Stomach (tissue), 9 donors: ENCODE results near the gene BID. TPM values are rescaled to one million over a fixed set of nuclear protein-coding genes. Genes with fewer than 3 reads are reported as not detected.

Source experiments
- DNase-seq, 2 donors: peaks; one replicate each; pipeline versions ENCODE4 v3.0.0 to v3.0.0-alpha.2; 2013 to 2019
- H3K27ac ChIP-seq, 5 donors: fragments of 200-600 bp in 4 of 5; sonication (generic) in 4 of 5; one replicate each; pipeline ENCODE4 v1.5.1; 2013 to 2019; ENCODE audit warnings: mild to moderate bottlenecking in 1 of 5, moderate library complexity in 1 of 5
- H3K27me3 ChIP-seq, 3 donors: fragments of 200-600 bp; sonication (generic); one replicate each; pipeline ENCODE4 v1.5.1; 2017 to 2019; ENCODE audit warnings: mixed run types in 1 of 3
- H3K36me3 ChIP-seq, 4 donors: fragments of 200-600 bp; sonication (generic); 1 replicate in 3 of 4; 2 replicates in 1 of 4; pipeline ENCODE4 v1.5.1; 2016 to 2019
- H3K4me1 ChIP-seq, 4 donors: fragments of 200-600 bp; sonication (generic); one replicate each; pipeline ENCODE4 v1.5.1; 2016 to 2019
- H3K4me3 ChIP-seq, 4 donors: fragments of 200-600 bp; sonication (generic) in 3 of 4; one replicate each; pipeline ENCODE4 v1.5.1; 2016 to 2019; ENCODE audit warnings: mild to moderate bottlenecking in 1 of 4
- H3K9me3 ChIP-seq, 4 donors: fragments of 200-600 bp; sonication (generic); one replicate each; pipeline ENCODE4 v1.5.1; 2016 to 2019
- CTCF ChIP-seq, 7 experiments: fragments of 450-650 bp in 4 of 7; fragments of 200-600 bp in 3 of 7; sonication (generic) in 3 of 7; IDR thresholded peaks; one replicate each; pipeline ENCODE4 v1.5.1; 2016 to 2019; ENCODE audit warnings: antibody characterized with exemption in 7 of 7, control low read depth in 2 of 7, mild to moderate bottlenecking in 1 of 7
- EP300 ChIP-seq: sonication (generic); formaldehyde crosslinking; IDR thresholded peaks from one replicate; pipeline ENCODE4 v1.6.1; 2017; ENCODE audit warnings: antibody characterized with exemption
- POLR2A ChIP-seq, 4 donors: fragments of 450-650 bp; IDR thresholded peaks; one replicate each; pipeline ENCODE4 v1.6.1; 2016; ENCODE audit warnings: antibody characterized with exemption in 4 of 4, control low read depth in 2 of 4, mild to moderate bottlenecking in 1 of 4, moderate library complexity in 1 of 4
- POLR2AphosphoS5 ChIP-seq, 3 donors: sonication (generic); formaldehyde crosslinking; IDR thresholded peaks; one replicate each; pipeline ENCODE4 v1.6.1; 2016; ENCODE audit warnings: antibody characterized with exemption in 3 of 3
- WGBS, 5 donors: extraction: QIAGEN DNeasy Blood & Tissue Kit in 3 of 5; methylation state at CpG; one replicate each; pipeline versions ENCODE4 v1.1.5 to v1.1.7; 2013 to 2018; 5-methylcytosine and 5-hydroxymethylcytosine counted together
- intact Hi-C: fragments of 100-400 bp; cut with DNase I; formaldehyde crosslinking; loops from one replicate; pipeline ENCODE4 v1.15.1; 2023; ENCODE audit warnings: low total_unique reads
- polyA plus RNA-seq, 3 donors: library from polyadenylated mRNA; stranded (reverse); fragments of 200-250 nt; gene quantifications; one replicate each; pipeline ENCODE4 v1.2.3, GENCODE V29; 2013
- total RNA-seq, 5 donors: library from RNA; depleted of rRNA; stranded (reverse); fragments of >200 nt; gene quantifications; one replicate each; pipeline versions ENCODE4 v1.1.0 to v1.2.3, GENCODE V29; 2014 to 2016
- donor health status: healthy with polysubstance abuse.
- donor health status: Bipolar disorder and iron deficiency.
- donor health status: healthy.

BID gene
- total and polyA plus RNA-seq, 8 donors: 1.2 to 50.9 (median 19.7) TPM

- Histone ChIP-seq H3K4me1 (peaks cover 18 to 39% (median 30%) of the 10 kb centered on the region in 4 donors), H3K27me3 (peaks cover 0 to 8% (median 0%) of the 10 kb centered on the region in 3 donors), H3K9me3 (no peaks in the 10 kb centered on the region), H3K27ac (no peak overlapping the region), H3K4me3 (no peak overlapping the region), H3K36me3 (peaks cover 4 to 26% (median 19%) of the 10 kb centered on the region in 4 donors)
- no peak for TF ChIP-seq EP300
- no peak for TF ChIP-seq POLR2AphosphoS5 (IDR thresholded peaks at IDR 0.05)
- no peak for TF ChIP-seq CTCF (IDR thresholded peaks at IDR 0.05)
- TF ChIP-seq POLR2A (IDR thresholded peaks at IDR 0.05): no peak
- intact Hi-C loops: no loop called here
- WGBS, 5 donors: 79 to 88% (median 84%) methylated on average over 11 of the region's 11 CpGs
- DNase-seq: no peak
Observed at GRCh38 chr22:17784776-17785175, 10.5 kb upstream of the BID start.

GRCh38 chr22:17783773-17784480 is 9.7 kb upstream of the BID start:
- no peak for DNase-seq
- TF ChIP-seq CTCF (IDR thresholded peaks at IDR 0.05): no peak
- no peak for TF ChIP-seq POLR2AphosphoS5 (IDR thresholded peaks at IDR 0.05)
- no peak for TF ChIP-seq POLR2A (IDR thresholded peaks at IDR 0.05)
- TF ChIP-seq EP300: no peak
- Histone ChIP-seq H3K27me3 (peaks cover 0 to 8% (median 0%) of the 10 kb centered on the region in 3 donors), H3K27ac (no peak overlapping the region), H3K4me3 (no peak overlapping the region), H3K9me3 (no peaks in the 10 kb centered on the region), H3K4me1 (peaks cover 18 to 41% (median 30%) of the 10 kb centered on the region in 4 donors), H3K36me3 (peaks cover 0 to 17% (median 11%) of the 10 kb centered on the region in 4 donors)
- intact Hi-C loops: no loop called here
- WGBS, 5 donors: 73 to 86% (median 79%) methylated on average over 16 to 18 of the region's 18 CpGs

- Histone ChIP-seq H3K27ac (no peak overlapping the region), H3K27me3 (peaks cover 0 to 8% (median 0%) of the 10 kb centered on the region in 3 donors), H3K9me3 (no peaks in the 10 kb centered on the region), H3K4me1 (peaks cover 18 to 45% (median 30%) of the 10 kb centered on the region in 4 donors), H3K4me3 (no peak overlapping the region), H3K36me3 (peaks cover 0 to 11% (median 5%) of the 10 kb centered on the region in 4 donors)
- 50 to 71% (median 62%) methylated on average over 9 of the region's 9 CpGs for WGBS, 5 donors
- no peak for DNase-seq
- intact Hi-C loops: no loop called here
- TF ChIP-seq CTCF (IDR thresholded peaks at IDR 0.05) (no peak), EP300 (no peak), POLR2A (IDR thresholded peaks at IDR 0.05) (no peak), POLR2AphosphoS5 (IDR thresholded peaks at IDR 0.05) (no peak)
Observed at GRCh38 chr22:17783312-17783711, 9.0 kb upstream of the BID start.

- Histone ChIP-seq H3K27ac (no peak overlapping the region), H3K27me3 (peaks cover 0 to 8% (median 0%) of the 10 kb centered on the region in 3 donors), H3K36me3 (peaks cover 0 to 4% (median 0%) of the 10 kb centered on the region in 4 donors), H3K9me3 (no peaks in the 10 kb centered on the region), H3K4me3 (no peak overlapping the region), H3K4me1 (peaks cover 22 to 49% (median 31%) of the 10 kb centered on the region in 4 donors)
- TF ChIP-seq POLR2A (IDR thresholded peaks at IDR 0.05) (no peak), POLR2AphosphoS5 (IDR thresholded peaks at IDR 0.05) (no peak), EP300 (no peak), CTCF (IDR thresholded peaks at IDR 0.05) (no peak)
- intact Hi-C loops: no loop called here
- no peak for DNase-seq
- WGBS, 5 donors: 77 to 96% (median 83%) methylated on average over 12 to 13 of the region's 13 CpGs
Observed at GRCh38 chr22:17782621-17783020, 8.4 kb upstream of the BID start.
